ENCODE results near the gene ZNF469. TPM values are rescaled to one million over a fixed set of nuclear protein-coding genes. Genes with fewer than 3 reads are reported as not detected.

Gene ZNF469, protein sequence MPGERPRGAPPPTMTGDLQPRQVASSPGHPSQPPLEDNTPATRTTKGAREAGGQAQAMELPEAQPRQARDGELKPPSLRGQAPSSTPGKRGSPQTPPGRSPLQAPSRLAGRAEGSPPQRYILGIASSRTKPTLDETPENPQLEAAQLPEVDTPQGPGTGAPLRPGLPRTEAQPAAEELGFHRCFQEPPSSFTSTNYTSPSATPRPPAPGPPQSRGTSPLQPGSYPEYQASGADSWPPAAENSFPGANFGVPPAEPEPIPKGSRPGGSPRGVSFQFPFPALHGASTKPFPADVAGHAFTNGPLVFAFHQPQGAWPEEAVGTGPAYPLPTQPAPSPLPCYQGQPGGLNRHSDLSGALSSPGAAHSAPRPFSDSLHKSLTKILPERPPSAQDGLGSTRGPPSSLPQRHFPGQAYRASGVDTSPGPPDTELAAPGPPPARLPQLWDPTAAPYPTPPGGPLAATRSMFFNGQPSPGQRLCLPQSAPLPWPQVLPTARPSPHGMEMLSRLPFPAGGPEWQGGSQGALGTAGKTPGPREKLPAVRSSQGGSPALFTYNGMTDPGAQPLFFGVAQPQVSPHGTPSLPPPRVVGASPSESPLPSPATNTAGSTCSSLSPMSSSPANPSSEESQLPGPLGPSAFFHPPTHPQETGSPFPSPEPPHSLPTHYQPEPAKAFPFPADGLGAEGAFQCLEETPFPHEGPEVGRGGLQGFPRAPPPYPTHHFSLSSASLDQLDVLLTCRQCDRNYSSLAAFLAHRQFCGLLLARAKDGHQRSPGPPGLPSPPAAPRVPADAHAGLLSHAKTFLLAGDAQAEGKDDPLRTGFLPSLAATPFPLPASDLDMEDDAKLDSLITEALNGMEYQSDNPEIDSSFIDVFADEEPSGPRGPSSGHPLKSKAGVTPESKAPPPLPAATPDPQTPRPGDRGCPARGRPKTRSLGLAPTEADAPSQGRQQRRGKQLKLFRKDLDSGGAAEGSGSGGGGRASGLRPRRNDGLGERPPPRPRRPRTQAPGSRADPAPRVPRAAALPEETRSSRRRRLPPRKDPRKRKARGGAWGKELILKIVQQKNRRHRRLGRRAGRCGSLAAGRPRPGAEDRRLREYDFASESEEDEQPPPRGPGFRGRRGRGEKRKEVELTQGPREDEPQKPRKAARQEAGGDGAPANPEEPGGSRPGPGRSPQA (N-terminal part only)
- 0.09 and 0.11 TPM in 2 replicates for total RNA-seq (2021)
- not detected for Bru-seq, nascent RNA
- BruChase-seq, experiment 1, labeled RNA remaining after a 2-hour chase, result percentile 10 among the genes with signal in this experiment
- BruChase-seq, experiment 2, labeled RNA remaining after a 6-hour chase, result percentile 19 among the genes with signal in this experiment
- long read RNA-seq, result 0 reads

DNA sequence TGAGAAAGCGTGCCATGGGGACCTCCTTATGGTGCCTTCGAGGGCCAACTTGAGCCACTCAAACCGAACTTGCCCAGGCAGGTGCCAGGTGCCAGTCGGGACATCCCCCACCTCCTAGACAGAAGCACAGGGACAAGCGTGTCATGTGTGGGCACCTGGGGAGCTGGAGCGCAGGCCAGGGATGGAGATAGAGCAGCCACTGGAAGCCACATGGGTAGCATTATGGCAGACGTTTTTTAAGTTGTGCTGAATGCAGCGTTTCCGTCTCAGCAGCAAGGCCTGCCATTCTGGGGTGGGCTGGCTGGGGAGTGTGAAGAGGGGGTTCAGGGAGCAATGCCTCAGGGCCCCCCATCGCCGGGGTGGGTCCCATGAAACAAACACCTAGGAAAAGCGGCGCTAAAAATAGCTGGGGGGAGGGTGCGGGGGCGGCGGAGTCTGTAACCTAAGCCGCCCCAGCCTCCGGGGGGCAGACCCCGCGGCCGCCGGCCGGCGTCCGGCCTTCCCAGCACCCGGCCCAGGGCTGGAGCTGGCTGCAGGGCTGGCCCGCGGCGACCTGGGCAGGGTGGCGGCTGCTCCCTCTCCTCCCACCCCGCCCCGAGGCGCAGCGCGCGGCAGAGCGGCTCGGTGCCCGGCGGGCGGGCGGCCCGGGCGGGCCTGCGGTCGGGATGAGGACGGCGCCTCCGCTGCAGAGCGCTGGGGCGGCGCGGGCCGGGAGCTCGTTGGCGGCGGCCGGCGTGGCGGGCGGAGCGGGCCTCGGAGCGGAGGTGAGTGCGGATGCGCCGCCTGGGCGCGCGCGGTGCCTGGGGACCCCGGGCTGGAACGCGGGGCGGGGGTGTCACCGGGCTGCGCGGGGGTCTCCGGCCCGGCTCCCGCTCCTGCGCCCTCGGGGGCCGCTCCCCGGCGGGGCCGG is at the start of gene ZNF469:
Gene ZNF469, plus strand, starts transcription at position 469 of the 910 bp plus-strand sequence. CDS start 44,512 bp downstream, outside the sequence.
- DNase-seq (ENCODE audit: low spot score), result no peak
- ChIA-PET CTCF (no interaction called here), POLR2A (ENCODE audit: low non-redundant PET) (no interaction called here)
- Histone ChIP-seq H3K9me3 (ENCODE audit: low read depth, low read length, poor library complexity, severe bottlenecking) (no peaks in the 10 kb centered on the region), H3K36me3 (ENCODE audit: insufficient read depth, low read length, poor library complexity, severe bottlenecking) (no peaks in the 10 kb centered on the region), H3K4me3 (ENCODE audit: low read depth, low read length, poor library complexity, severe bottlenecking) (no peak within 1 kb of the TSS), H3K4me1 (ENCODE audit: insufficient read depth, low read length, poor library complexity, severe bottlenecking) (no peaks in the 10 kb centered on the region), H3K27ac (ENCODE audit: low read depth, low read length, poor library complexity, severe bottlenecking) (no peak within 1 kb of the TSS), H3K27me3 (replicated peaks; ENCODE audit: insufficient read depth, low read depth, low read length, poor library complexity) (peaks cover 61% of the 10 kb centered on the region)
- intact Hi-C loops (cut with micrococcal nuclease; ENCODE audit: unreplicated experiment), result no loop called here
- TF ChIP-seq, protein P1, sequence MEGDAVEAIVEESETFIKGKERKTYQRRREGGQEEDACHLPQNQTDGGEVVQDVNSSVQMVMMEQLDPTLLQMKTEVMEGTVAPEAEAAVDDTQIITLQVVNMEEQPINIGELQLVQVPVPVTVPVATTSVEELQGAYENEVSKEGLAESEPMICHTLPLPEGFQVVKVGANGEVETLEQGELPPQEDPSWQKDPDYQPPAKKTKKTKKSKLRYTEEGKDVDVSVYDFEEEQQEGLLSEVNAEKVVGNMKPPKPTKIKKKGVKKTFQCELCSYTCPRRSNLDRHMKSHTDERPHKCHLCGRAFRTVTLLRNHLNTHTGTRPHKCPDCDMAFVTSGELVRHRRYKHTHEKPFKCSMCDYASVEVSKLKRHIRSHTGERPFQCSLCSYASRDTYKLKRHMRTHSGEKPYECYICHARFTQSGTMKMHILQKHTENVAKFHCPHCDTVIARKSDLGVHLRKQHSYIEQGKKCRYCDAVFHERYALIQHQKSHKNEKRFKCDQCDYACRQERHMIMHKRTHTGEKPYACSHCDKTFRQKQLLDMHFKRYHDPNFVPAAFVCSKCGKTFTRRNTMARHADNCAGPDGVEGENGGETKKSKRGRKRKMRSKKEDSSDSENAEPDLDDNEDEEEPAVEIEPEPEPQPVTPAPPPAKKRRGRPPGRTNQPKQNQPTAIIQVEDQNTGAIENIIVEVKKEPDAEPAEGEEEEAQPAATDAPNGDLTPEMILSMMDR (conservative IDR thresholded peaks at IDR 0.05; ENCODE audit: low read depth, low read length), result no peak
- TF ChIP-seq EZH2 (IDR thresholded peaks at IDR 0.05; ENCODE audit: borderline replicate concordance, low read depth, low read length, poor library complexity, severe bottlenecking), result peak; percentile 51
- no TSS peak for BruUV-seq (replicated peaks)

DNA sequence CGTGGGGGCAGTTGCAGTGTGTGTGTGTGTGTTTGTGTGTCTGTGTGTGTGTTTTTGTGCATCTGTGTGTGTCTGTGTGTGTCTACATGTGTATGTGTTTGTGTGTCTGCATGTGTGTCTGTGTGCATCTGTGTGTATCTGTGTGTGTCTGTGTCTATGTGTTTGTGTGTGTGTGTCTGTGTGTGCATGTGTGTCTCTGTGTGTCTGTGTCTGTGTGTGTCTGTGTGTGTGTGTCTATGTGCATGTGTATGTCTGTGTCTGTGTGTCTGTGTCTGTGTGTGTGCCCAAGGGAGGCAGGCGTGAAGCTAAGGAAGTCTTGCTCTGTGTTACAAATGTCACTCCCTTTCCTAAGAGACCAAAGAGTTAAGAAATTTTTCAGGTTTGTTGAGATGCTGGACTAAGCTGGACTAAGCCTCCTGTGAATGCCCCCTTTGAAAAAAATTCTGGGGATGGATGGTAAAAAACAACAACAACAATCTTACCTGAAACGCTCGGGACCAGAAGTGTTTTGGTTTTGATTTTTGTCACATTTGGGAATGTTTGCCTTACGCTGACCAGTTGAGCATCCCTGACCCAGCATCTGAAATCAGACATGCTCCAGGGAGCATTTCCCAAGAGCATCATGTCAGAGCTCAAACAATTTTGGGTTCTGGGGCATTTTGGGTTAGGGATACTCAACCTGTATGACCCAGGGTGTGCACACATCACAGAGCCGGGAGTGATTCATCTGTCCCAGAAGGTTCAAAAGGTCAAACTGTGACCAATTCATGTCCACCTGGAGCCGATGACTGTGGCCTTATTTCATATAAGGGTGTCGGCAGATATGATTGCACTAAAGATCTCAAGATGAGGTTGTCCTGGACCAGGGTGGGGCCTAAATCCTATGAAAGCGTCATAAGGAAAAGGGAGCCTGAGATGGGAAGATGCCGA is 48.6 kb upstream of the ZNF469 start:
- Histone ChIP-seq H3K4me1 (ENCODE audit: insufficient read depth, low read length, poor library complexity, severe bottlenecking) (no peaks in the 10 kb centered on the region), H3K36me3 (ENCODE audit: insufficient read depth, low read length, poor library complexity, severe bottlenecking) (no peaks in the 10 kb centered on the region), H3K9me3 (ENCODE audit: low read depth, low read length, poor library complexity, severe bottlenecking) (no peaks in the 10 kb centered on the region), H3K4me3 (ENCODE audit: low read depth, low read length, poor library complexity, severe bottlenecking) (no peak overlapping the region), H3K27ac (ENCODE audit: low read depth, low read length, poor library complexity, severe bottlenecking) (no peak overlapping the region), H3K27me3 (replicated peaks; ENCODE audit: insufficient read depth, low read depth, low read length, poor library complexity) (no peaks in the 10 kb centered on the region)
- no peak for TF ChIP-seq EZH2 (IDR thresholded peaks at IDR 0.05; ENCODE audit: borderline replicate concordance, low read depth, low read length, poor library complexity, severe bottlenecking)
- TF ChIP-seq, protein P1 (conservative IDR thresholded peaks at IDR 0.05; ENCODE audit: low read depth, low read length), result no peak
- BruUV-seq (replicated peaks), result no TSS peak
- intact Hi-C loops (cut with micrococcal nuclease; ENCODE audit: unreplicated experiment), result no loop called here
- ChIA-PET POLR2A (ENCODE audit: low non-redundant PET) (no interaction called here), CTCF (no interaction called here)
- DNase-seq (ENCODE audit: low spot score), result no peak

All from A673 (cell line).